CD4-positive, alpha-beta T cell treated with Interleukin-10 for 1 hour (primary cell): ENCODE measurements around the gene GLRB.
"Not testable (repeated sequence)": the region's sequence is repeated elsewhere in the genome, so short reads cannot be mapped to it uniquely, and the experiment has no call there.

Experiments used
- DNase-seq: peaks from one replicate; pipeline ENCODE4 v3.0.0-alpha.2; 2020

Gene GLRB

DNA sequence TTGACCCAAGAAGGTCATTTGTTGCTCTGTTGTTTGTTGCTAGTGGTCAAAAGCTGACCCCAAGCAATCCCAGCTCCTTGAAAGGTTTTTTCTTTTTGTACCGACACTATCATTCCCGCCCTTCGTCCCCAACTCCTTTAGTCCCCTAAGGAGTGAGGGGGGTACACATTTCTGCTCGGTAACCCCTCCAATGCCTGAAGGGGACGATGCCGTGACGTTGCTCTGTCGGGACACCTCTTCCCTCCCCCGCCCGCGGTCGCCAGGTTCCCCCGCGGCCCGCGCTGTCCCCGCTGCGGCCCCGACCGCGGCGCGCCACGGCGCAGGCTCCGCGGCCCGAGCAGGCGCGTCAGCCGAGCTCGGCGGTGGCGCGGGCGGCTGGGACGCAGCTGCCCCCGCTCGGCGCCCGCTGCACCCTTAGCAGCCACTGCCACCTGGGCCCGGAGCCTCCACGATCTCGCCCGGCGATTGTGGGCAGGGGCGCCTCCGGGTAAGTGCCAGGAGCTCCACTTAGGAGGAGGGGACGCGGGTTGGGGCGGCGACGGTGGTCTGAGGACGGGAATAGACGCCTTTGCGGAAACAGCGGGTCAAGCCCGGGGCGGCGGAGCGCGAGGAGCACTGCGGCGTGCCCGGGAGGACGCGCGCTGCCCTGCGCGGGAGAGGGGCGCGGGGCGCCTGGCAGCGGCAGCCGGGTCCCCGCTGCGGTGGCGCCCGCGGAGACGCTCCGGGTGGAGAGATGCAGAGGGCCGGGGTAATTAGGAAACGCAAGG lies at the start of gene GLRB:
Gene GLRB, plus strand, starts transcription at position 340 of the 767 bp plus-strand sequence. CDS start 1,875 bp downstream, outside the sequence.
- no peak for DNase-seq

DNA sequence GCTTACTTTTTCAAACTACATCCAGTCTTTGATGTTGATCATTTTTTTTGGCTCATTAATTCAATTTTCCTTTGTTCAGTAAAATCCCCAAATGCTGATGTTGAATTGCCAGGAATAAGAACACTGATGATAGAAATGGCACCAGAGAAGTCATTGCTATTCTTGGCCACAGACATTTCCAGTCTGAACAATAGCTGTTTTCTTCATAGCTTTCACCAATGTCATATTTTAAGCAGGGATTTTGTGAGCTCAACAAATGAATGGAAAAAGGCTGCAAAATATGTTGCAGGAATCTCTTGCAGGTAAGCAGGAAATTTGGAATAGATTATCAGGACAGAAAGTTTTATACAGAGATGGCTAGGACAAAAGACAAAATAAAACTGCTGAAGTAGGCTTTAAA lies 40.5 kb upstream of the GLRB start:
- no peak for DNase-seq

DNA sequence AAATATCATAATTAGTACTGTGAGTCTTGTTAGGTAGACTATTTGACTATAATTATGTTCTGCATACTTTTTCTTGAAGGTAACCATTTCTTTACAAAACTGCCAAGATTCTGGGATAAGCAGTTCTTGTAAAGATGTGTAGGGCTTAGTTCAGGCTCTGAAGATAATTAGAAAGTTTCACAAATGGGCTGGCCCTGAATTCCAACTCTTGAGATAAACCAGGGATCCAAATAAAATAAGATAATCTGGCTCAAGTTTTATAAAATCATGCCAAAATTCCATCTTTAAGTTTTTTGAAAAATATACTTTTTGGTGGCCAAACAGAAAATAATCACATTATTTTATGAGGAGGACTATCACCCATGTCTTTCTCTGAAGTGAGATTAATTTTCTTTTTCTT lies 35.5 kb upstream of the GLRB start:
- no peak for DNase-seq

DNA sequence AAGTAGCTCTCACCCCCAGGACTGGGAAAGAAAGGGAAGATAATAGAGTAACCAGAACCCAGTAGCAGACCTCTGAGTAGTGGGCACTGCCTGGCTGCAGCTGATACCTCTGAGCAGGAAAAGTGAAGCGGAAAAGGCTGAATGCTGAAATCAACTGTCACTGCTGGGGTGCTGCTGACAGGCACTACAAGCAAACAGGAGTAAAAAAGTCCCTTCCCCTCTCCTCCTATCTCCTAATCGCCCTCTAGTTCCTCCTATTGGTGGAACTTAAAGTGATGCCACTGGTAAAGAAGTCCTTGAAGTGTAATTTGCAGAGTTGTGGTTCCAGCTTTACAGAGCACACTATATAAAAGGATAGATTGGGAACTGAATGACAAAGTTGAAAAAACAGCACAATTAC lies 32.8 kb upstream of the GLRB start:
- DNase-seq: no peak

- no peak for DNase-seq
Measured at GRCh38 chr4:157045507-157046127, 30.3 kb upstream of the GLRB start.

DNA sequence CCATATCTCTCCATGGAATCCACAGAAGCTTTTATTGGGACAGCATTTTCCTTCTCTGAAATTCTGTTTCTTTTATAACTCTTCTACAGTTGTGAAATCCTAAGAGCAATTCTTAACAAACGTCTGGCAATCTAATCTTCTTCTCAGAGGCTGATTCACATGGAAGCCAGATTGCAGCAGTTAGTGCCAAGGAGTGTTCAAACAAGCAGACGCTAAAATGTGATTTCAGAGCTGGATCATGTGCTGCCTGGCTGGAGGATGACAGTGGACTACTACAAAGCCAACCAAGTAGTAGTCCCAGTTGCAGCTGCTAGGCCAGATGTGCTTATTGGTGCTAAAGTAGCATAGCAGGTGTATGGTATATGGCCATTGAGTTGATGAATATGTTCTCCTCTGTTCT lies 27.7 kb upstream of the GLRB start:
- DNase-seq: no peak

- no peak for DNase-seq
Measured at GRCh38 chr4:157050561-157050960, 25.4 kb upstream of the GLRB start.

DNA sequence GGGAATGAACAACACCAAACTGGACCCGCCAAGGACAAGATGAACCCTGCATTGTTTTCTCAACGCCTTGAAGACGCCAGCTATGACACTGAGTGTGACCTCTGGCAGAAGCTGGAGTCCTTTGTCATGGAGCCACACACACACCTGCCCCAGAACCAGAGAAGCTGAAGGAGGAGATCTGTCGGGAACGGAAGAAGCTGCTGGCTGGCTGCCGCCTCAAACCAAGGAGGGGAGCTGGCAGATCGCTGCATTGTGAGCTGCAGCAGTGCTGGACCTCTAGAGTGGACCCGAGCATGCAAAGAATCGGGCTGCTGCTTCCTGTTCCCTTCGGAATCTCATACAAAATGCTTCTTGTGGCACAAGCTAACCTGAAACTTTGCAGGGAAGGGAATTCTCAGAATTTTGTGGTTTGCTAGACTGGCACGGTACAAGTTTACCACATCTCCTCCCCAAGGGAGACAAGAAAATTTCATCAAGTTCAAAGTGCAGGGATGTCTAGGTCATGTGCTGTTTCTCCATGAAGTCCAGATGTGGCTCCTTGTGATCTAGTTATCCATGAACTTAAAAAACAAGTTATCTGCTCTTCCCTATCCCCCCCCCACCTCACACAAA lies 23.4 kb upstream of the GLRB start:
- no peak for DNase-seq

DNA sequence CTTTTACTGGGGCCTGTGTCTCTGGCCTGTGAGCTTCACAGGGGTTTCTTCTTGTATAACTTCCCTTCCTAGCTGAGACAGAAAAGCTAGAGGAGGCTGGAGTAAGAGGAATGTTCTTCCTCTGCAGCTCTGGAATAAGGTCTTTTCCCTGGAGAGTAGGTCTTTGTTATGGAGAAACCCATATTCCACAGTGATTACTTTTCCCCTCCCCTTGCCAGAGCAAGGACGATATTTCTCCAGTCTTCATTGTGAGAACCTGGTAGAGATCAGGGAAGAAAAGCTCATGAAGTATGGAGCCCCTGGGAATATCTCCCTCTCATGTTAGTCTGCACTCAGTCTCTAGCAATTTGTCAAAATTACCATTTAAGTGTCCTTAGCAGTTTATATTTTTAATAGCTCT lies 18.7 kb upstream of the GLRB start:
- no peak for DNase-seq

DNA sequence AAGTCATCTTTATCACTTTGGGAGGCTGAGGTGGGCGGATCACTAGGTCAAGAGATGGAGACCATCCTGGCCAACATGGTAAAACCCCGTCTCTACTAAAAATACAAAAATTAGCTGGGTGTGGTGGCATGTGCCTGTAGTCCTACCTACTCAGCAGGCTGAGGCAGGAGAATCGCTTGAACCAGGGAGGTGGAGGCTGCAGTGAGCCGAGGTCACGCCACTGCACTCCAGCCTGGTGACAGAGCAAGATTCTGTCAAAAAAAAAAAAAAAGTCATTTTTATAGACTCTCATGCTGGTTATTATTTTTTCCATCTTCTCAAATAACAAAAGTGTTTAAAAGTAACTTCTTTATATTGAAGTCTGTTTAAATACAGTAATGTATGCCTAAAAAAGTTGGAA lies 17.1 kb upstream of the GLRB start:
- not testable (repeated sequence) for DNase-seq

- DNase-seq: no peak
Measured at GRCh38 chr4:157072002-157072401, 3.9 kb upstream of the GLRB start.

- no peak for DNase-seq
Measured at GRCh38 chr4:157075401-157075800, 549 bp upstream of the GLRB start.

DNA sequence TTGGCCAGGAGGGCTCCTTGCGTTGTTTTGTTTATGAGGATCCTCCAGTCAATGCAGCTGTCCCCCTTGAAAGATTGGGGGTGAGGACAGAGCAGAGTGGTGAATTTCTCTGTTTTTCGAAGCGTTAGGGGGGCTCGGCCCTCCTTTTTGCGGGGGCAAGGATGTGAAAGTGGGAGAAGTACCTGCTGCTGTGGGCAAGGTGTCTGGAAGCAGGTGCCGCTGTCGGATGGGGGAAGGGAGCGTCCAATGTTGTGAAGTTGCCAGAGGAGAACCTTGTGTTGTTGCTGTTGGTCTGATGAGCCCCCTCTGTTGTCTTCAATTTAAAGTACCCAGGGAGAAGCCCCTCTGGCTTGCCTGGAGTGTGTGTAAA lies 613 bp downstream of the GLRB start:
- no peak for DNase-seq

GRCh38 chr4:157079441-157079840 lies 3.5 kb downstream of the GLRB start:
- no peak for DNase-seq

GRCh38 chr4:157080605-157081004 lies 4.7 kb downstream of the GLRB start:
- no peak for DNase-seq

DNA sequence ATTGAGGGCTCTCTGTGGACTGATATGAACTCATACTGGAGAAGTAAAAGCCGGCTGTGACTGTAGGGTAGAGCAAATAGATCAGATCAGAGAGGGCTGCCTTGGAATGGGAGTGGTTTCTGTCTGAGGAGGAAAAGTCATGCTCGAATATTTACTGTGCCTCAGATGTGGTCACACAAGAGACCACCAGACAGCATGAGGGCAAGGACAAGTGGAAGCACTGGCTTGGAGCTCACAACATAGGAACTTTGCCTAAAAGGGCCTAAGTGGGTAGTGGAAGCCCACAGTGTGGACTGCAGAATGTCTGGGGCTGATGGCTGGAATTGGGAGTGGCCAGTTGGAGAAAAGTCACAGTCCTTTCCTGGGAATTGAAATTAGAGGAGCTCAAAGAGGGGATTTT lies 19.8 kb downstream of the GLRB start:
- no peak for DNase-seq

DNA sequence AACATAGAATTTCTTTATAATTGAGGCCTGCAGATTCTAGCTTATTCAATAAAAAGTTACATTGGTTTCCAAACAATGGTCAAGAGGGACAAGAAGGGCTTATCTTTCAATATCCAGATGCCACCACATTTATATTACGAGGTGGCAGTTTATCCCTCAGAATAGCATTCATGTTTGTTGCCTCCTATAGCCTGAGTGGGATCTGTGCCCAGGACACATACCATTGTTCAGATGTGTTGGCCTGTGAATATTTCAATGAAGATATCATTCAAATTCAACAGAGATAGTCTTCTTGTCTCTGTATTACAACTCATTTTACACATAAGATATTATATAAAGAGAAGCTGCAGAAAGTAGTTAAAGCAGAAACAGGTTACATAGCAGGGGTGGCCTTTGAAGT lies 20.5 kb downstream of the GLRB start:
- no peak for DNase-seq

- DNase-seq: no peak
Measured at GRCh38 chr4:157099506-157099905, 23.6 kb downstream of the GLRB start.

DNA sequence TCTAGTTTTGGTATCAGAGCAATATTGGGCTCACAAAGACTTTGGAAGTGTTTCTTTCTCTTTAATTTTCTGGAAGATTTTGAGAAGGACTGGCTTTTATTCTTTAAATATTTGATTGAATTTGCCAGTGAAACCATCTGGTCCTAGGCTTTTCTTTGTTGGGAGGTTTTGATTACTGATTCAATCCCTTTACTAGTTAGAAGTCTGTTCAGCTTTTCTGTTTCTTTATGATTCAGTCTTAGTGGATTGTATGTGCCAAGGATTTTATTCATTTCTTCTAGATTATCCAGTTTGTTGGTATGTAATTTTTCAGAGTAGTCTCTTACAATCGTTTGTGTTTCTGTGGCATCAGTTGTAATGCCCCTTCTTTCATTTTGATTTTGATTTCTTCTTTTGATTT lies 28.6 kb downstream of the GLRB start:
- no peak for DNase-seq

GRCh38 chr4:157114671-157115070 lies 38.7 kb downstream of the GLRB start:
- no peak for DNase-seq

- no peak for DNase-seq
Measured at GRCh38 chr4:157115613-157116335, 39.8 kb downstream of the GLRB start.

DNA sequence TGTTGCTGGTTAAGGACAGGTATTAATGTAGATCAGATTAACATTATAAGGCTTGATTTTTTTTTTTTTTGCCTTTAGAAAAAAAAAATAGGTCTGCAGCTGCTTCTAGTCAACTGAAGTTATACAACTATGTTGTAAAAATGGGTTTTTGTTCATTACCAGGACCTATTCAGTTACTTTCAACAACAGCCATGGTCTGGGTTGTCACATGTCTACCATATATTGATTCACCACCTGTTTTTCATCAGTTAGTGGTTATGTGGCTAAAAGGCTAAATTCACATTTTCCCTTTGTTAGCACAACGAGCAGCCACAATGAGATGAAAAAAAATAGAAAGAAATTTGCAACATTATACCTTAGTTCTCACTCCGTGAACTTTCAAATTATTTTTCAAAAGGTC lies 45.5 kb downstream of the GLRB start:
- DNase-seq: no peak

DNA sequence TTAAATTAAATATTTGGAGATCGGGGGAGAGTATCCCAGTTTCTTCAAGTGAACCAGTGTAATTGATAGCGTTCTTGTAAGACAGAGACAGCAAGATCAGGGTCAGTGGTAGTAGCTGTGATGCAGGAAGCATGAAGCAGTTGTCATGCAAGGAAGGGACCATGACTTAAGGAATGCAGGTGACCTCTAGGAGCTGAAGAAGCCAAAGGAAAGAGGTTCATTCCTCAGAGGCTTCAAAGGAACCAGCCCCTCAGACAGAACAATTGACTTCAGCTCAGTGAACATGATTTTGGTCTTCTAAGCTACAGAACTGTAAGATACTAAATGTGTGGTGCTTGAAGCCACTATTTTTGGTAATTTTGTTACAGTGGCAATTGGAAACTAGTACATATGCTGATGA lies 51.6 kb downstream of the GLRB start:
- DNase-seq: no peak

- no peak for DNase-seq
Measured at GRCh38 chr4:157128395-157128794, 52.4 kb downstream of the GLRB start.
